HFFc6 (cell line): ENCODE data around the gene NUFIP1. TPM values are rescaled to one million over a fixed set of nuclear protein-coding genes. Genes with fewer than 3 reads are reported as not detected.

ENCODE experiments used
- DNase-seq: peaks from one replicate; pipeline ENCODE4 v3.0.0-alpha.2; 2018
- H3K27ac Mint-ChIP-seq: 2 replicates; pipeline ENCODE4 v1.8.0; 2020; ENCODE audit warnings: mild to moderate bottlenecking, mixed read lengths
- H3K27me3 Mint-ChIP-seq: 2 replicates; pipeline ENCODE4 v1.8.0; 2021; ENCODE audit warnings: mild to moderate bottlenecking, moderate library complexity, mixed read lengths; ENCODE audit not compliant: insufficient read depth
- H3K36me3 Mint-ChIP-seq: 2 replicates; pipeline ENCODE4 v1.8.0; 2021; ENCODE audit warnings: low read depth, mixed read lengths
- H3K4me1 Mint-ChIP-seq: 2 replicates; pipeline ENCODE4 v1.8.0; 2020; ENCODE audit warnings: low read depth, mixed read lengths
- H3K4me3 Mint-ChIP-seq: 2 replicates; pipeline ENCODE4 v1.8.0; 2020; ENCODE audit warnings: mild to moderate bottlenecking, moderate library complexity, mixed read lengths
- H3K9me3 Mint-ChIP-seq: 2 replicates; pipeline ENCODE4 v1.8.0; 2020; ENCODE audit warnings: mild to moderate bottlenecking, mixed read lengths
- CTCF ChIP-seq: fragments of 200-600 bp; sonication (generic); IDR thresholded peaks from 2 replicates; pipeline ENCODE4 v1.5.0; 2021; ENCODE audit warnings: antibody characterized with exemption, mild to moderate bottlenecking
- total RNA-seq, 6 experiments: library from RNA; stranded (reverse); fragmentation: NEBNext Ultra II Directional; extraction: Animal tissue kit (Norgen Biotek cat#: 25700); gene quantifications; 2 replicates in 1 of 6; 3 replicates in 5 of 6; pipeline ENCODE4 v1.2.3, GENCODE V29; 2021

Gene NUFIP1
- total RNA-seq, 6 experiments from 2014 or later: 5.7 to 8.4 (median 7.3) TPM

- DNase-seq: no peak
- Mint-ChIP-seq H3K4me3 (no peak overlapping the region), H3K9me3 (no peaks in the 10 kb centered on the region), H3K27me3 (no peaks in the 10 kb centered on the region; the same call in 1 of the 2 replicates), H3K4me1 (peaks cover 8% of the 10 kb centered on the region; the same call in 1 of the 2 replicates), H3K36me3 (peaks cover 5% of the 10 kb centered on the region; the same call in 1 of the 2 replicates), H3K27ac (no peak overlapping the region)
- no peak for TF ChIP-seq CTCF
Observed at GRCh38 chr13:44976196-44976595, 13.1 kb downstream of the NUFIP1 start.

GRCh38 chr13:44974056-44974793 lies 15.0 kb downstream of the NUFIP1 start:
- no peaks in the 10 kb centered on the region; the same call in 1 of the 2 replicates for H3K27me3 Mint-ChIP-seq
- H3K9me3 Mint-ChIP-seq: no peaks in the 10 kb centered on the region
- DNase-seq: no peak
- no peak for TF ChIP-seq CTCF
- peaks cover 8% of the 10 kb centered on the region; the same call in 1 of the 2 replicates for H3K4me1 Mint-ChIP-seq
- peaks cover 5% of the 10 kb centered on the region; the same call in 1 of the 2 replicates for H3K36me3 Mint-ChIP-seq
- H3K4me3 Mint-ChIP-seq: no peak overlapping the region
- no peak overlapping the region for H3K27ac Mint-ChIP-seq

GRCh38 chr13:44972956-44973581 lies 16.2 kb downstream of the NUFIP1 start:
- TF ChIP-seq CTCF: peak; percentile 87
- peak; percentile 27 for DNase-seq
- Mint-ChIP-seq H3K9me3 (no peaks in the 10 kb centered on the region), H3K36me3 (peaks cover 1% of the 10 kb centered on the region; the same call in 1 of the 2 replicates), H3K27me3 (no peaks in the 10 kb centered on the region; the same call in 1 of the 2 replicates), H3K27ac (no peak overlapping the region), H3K4me3 (no peak overlapping the region), H3K4me1 (peaks cover 13% of the 10 kb centered on the region)

GRCh38 chr13:44971656-44972595 lies 17.3 kb downstream of the NUFIP1 start:
- Mint-ChIP-seq H3K4me1 (peaks cover 23% of the 10 kb centered on the region), H3K27me3 (no peaks in the 10 kb centered on the region; the same call in 1 of the 2 replicates), H3K36me3 (no peaks in the 10 kb centered on the region), H3K9me3 (no peaks in the 10 kb centered on the region), H3K4me3 (no peak overlapping the region), H3K27ac (no peak overlapping the region)
- no peak for DNase-seq
- no peak for TF ChIP-seq CTCF
